ENCODE data around the gene TAS1R3. TPM values are rescaled to one million over a fixed set of nuclear protein-coding genes. Genes with fewer than 3 reads are reported as not detected.

Gene TAS1R3
- polyA plus RNA-seq, 1 donor, result 3.9 TPM

DNA sequence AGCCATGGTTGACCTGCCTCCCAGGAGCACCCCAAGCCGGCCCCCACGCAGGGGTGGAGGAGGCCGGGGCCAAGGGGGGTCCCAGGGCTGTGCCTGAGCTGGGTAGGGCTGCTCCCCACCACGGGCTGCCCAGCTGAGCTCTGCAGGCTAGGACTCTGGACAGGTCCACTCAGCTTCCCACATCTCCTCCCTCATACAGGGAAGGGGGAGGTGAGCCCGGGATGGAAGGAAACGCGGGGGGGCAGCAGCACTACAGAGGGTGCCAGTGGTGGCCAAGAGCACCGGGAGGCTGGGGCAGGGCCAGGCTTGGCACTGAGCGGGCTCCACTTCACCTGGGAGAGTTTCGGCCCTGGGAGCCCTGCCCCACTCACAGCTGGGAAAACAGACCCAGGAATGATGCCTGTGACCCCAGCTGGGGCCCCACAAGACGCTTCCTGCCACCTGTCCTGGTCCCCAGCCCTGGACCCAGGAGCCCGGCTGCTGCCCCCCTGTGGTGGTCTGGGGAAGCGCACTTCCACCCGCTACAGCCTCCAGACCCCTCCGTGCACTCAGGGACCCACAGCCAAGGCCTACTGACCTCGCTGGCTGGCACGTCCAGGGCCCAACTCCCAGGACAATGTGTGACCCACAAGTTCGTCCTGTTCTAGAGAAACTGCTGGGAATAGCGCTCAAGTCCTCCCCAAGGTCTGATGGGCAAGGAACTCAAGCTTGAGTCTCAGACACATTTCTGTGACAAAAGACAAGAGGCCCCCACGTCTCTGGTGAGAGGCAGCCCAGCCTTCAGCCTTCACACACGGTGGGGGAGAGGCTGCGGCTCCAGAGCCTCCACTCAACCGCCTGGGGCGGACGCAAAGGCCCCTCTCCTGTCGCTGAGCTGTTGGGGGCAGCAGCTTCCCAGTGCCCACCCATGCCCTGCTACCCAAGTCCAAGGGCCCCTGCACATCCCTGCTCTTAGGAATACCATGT lies 40.9 kb downstream of the TAS1R3 start:
- DNase-seq, result no peak

DNA sequence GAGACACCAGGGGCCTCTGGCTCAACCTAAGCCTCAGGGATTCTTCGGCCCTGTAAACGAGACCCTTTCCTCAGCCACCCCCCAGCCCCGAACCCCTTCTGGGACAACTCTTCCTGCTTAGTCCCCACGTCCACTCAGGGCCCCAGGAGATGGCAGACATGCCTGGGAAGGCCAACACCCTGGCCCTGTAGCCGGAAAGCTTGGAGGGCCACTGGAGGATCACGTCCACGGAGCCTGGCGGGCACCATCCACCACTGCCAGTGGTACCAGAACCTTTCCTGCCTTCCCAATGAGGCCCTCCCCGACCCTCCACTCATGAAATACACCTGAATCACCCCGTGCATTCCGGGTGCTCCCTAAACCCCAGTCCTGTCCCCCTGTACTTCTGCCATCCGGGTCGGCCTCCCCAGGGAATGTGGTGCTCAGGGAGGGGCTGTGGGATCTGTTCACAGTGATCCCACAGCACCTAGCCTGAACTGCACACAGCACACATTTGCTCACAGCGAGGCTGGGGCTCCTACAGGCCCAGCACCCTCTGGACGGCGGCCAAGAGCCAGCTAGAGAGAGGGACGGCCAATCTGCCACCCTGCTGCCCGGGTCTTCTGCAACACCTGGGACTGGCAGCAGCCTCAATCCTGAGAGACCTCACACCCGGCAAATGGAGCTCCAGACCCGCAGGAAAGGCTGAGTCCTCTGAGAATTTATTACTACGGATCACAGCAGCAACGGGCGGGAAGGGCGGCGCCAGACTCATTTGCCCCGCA lies 42.2 kb downstream of the TAS1R3 start:
- no peak for DNase-seq

DNA sequence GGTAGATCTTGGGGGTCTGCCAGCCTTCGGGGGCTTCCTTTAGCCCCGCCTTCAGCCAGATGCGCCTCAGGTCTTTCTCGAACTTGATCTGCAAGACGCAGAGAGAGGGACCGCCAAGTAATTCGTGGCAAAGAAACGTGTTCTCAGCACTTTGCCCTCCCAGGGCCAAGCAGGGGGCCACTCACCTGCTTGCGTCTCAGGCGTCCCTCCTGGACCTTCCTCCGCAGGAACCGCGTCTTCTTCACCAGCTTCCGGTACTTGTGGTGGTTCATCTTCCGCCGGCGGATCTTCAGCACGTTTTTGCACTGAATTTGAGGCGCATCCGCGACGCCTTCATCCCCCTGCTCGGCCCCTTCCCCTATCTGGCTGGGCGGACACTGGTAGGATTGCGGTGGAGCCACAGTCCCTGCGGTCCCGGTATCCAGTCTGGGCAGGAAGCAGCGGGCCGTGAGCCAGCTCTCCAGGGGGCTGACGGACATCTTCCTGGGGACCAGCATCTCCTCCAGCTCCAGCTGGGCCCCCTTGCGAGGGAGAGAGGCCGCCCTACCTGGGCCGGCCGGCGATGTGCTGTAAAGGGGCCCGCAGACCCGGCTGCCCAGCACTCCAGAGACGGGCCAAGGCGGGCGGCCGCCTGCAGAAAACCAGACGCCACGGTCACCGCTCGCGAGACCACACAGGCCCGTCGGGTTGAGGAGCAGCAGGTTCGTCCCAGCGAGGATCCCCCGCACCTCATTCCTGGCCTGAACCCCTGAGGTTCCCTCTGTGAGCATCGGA lies 42.9 kb downstream of the TAS1R3 start:
- DNase-seq, result no peak

DNA sequence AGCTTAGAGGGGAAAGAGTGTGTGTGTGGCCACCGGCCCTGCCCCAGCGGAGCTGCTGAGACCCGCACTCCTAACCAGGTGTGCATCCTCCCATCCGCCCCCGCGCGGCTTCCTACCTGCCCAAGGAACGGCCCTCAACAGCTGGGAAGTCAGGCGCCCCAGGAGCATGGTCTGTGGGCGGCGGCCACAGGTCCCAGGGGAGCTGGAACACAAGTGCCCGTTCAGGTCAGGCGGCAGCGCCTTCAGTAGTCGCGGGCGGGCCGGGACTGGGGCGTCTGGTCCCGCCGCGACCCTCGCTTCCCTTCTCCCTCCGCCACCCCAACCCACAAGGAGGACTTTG lies 43.5 kb downstream of the TAS1R3 start:
- DNase-seq, result no peak

DNA sequence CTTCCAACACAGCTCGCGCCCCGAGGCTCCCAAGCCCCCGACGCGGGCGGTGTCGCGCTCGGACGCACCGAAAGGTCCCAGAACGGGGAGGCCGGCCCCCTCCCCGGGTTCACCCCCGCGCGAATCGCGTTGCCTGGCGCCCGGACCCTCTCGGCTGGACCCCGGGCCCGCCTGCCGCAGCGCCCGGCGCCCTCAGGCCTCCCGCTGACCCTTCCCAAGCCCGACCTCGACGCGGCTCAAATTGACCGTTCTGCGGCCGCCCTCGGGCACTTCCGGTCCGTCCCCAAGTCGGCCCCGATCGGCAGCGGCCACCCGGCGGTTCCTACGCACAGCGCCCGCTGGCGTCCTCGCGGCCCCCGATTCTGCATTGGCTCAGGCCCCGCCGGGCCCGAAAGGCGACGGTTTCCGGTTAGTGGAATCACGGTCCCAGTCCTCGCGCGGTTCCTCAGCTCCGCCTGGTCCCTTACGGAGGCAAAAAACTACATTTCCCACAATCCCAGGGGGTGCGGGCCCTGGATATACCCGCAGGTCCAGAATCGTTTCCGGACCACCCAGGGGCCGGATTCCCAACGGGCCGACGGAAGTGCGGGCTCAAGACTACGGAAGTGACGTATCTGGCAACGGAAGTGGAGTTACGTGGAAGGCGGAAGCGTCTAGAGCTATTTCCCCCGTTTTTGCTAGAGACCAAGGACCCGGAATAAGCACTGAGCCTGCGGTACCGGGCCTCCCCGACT lies 44.0 kb downstream of the TAS1R3 start, which contains the start of gene AURKAIP1:
Gene AURKAIP1, minus strand, starts transcription at position 279 of the 734 bp plus-strand sequence. CDS start 451 bp downstream, outside the sequence.
- peak; percentile 99 for DNase-seq

DNA sequence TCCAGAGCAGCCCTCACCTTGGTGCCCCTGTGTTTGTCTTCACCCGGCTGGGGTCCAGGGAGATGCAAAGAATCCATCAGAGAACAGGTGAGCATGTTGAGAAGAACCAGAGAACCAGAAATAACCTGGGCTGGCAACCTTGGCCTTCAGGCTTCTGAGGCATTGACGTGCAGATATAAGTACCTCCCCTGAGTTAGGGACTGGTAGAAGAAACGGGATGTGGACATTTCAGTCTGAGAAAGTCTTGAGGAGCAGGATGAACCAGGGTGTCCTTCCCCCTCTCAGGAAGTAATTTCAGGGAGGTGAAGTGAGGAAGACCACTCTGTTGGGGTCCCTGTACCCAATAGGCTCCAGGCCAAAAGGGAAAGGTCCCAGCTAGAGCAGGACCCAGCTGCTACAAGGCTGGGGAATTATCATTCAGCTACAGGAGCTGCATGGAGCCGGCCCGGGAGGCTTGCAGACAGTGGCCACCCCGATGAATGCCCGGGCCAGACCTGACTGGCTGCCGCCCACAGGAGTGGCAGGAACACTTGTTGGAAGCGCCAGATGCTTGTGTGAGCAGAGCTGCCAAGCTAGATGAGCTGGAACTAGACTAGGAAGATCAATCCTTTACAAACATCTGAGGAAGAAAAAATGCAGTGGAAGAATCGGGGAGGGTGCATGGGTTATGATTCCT lies 45.6 kb downstream of the TAS1R3 start:
- no peak for DNase-seq

DNA sequence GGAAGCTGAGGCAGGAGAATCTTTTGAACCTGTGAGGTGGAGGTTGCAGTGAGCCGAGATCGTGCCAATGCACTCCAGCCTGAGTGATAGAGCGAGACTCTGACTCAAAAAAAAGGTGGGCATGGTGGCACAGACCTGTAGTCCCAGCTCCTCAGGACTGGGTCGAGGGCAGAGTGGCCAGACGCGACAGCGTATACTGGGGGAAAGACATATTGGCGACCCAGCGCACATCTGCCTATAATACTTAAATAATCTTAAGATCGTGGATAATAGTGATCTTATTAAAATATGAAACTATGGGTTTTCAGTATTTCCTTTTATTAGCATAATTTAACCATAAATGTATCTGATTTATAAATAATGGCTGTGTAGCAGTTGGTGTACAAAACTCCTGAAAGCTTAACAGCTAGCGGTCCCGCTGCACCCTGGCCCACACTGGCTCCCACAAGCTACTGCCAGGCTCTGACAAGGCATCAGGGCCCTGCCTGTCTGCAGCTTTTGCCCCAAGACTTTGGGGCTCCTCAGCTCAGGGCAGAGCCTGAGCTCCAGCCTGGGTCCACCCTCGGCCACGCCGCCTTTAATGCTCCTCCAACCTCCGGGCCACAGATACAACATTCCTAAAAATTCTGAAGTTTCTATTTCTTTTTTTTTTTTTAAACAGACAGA lies 46.6 kb downstream of the TAS1R3 start:
- no peak for DNase-seq

DNA sequence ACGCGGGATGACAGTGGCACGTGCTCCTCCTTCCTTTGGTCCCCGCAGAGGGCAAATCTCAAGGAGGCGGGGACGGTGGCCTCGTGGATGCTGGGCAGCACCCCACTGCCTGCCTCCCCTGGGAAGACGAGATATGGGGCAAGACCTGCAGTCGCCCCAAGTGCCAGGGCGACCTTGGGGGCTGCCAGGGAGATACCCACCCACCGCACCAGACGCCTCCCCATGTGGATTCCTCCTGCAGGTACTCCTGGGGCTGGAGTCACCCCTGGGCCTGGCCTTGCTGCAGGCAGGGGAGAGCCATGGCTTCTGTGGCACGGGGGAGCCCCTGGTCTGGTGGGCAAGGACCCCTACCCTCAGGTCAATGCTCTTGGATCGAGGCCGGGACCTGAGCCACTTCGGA lies 49.8 kb downstream of the TAS1R3 start:
- DNase-seq, result no peak

DNA sequence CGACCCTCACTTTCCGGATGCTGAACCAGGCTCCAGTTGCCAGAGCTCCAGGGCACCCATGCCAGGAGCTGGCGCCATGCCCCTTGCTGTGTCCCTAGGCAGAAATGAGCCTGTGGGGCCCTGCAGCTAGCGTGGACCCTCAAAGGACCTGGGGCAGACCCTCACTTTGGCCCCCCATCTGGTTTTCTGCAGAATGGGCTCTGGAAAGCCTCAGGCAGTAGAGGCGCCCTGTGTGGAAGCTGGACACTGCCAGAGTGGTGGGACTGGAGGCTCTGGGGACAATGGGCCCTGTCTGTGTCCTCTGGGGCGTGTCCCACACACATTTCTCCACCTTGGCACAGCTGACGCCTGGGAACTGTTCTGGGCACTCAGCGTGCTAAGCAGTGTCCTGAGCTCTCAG lies 50.2 kb downstream of the TAS1R3 start:
- DNase-seq, result no peak

Other genes with a start within 250 kb of the TAS1R3 start
- 7.8 TPM for gene C1orf159, start 215.2 kb upstream of the TAS1R3 start, polyA plus RNA-seq (ENCODE audit: insufficient read length)
- gene TTLL10, start 157.4 kb upstream of the TAS1R3 start, polyA plus RNA-seq (ENCODE audit: insufficient read length), result 0.25 TPM
- 4.1 TPM for gene TNFRSF18, start 124.7 kb upstream of the TAS1R3 start, polyA plus RNA-seq (ENCODE audit: insufficient read length)
- gene TNFRSF4, start 117.1 kb upstream of the TAS1R3 start, polyA plus RNA-seq (ENCODE audit: insufficient read length), result 3.2 TPM
- gene SDF4, start 99.3 kb upstream of the TAS1R3 start, polyA plus RNA-seq (ENCODE audit: insufficient read length), result 92.9 TPM
- 20.0 TPM for gene B3GALT6, start 99.0 kb upstream of the TAS1R3 start, polyA plus RNA-seq (ENCODE audit: insufficient read length)
- 3.6 TPM for gene C1QTNF12, start 84.6 kb upstream of the TAS1R3 start, polyA plus RNA-seq (ENCODE audit: insufficient read length)
- gene UBE2J2, start 57.4 kb upstream of the TAS1R3 start, polyA plus RNA-seq (ENCODE audit: insufficient read length), result 39.1 TPM
- 5.4 TPM for gene SCNN1D, start 50.8 kb upstream of the TAS1R3 start, polyA plus RNA-seq (ENCODE audit: insufficient read length)
- gene ACAP3, start 23.4 kb upstream of the TAS1R3 start, polyA plus RNA-seq (ENCODE audit: insufficient read length), result 54.6 TPM
- gene PUSL1, start 22.7 kb upstream of the TAS1R3 start, polyA plus RNA-seq (ENCODE audit: insufficient read length), result 7.0 TPM
- 87.7 TPM for gene INTS11, start 6.6 kb upstream of the TAS1R3 start, polyA plus RNA-seq (ENCODE audit: insufficient read length)
- 20.2 TPM for gene CPTP, start 6.5 kb upstream of the TAS1R3 start, polyA plus RNA-seq (ENCODE audit: insufficient read length)
- gene DVL1, start 18.1 kb downstream of the TAS1R3 start, polyA plus RNA-seq (ENCODE audit: insufficient read length), result 54.3 TPM
- 73.1 TPM for gene MXRA8, start 27.3 kb downstream of the TAS1R3 start, polyA plus RNA-seq (ENCODE audit: insufficient read length)
- 71.7 TPM for gene AURKAIP1, start 43.9 kb downstream of the TAS1R3 start, polyA plus RNA-seq (ENCODE audit: insufficient read length)
- gene CCNL2, start 68.1 kb downstream of the TAS1R3 start, polyA plus RNA-seq (ENCODE audit: insufficient read length), result 174 TPM
- 91.1 TPM for gene MRPL20, start 76.0 kb downstream of the TAS1R3 start, polyA plus RNA-seq (ENCODE audit: insufficient read length)
- 24.7 TPM for gene ANKRD65, start 90.0 kb downstream of the TAS1R3 start, polyA plus RNA-seq (ENCODE audit: insufficient read length)
- 72.5 TPM for gene VWA1, start 104.4 kb downstream of the TAS1R3 start, polyA plus RNA-seq (ENCODE audit: insufficient read length)
- gene ATAD3C, start 118.4 kb downstream of the TAS1R3 start, polyA plus RNA-seq (ENCODE audit: insufficient read length), result 0.90 TPM
- gene ATAD3B, start 140.5 kb downstream of the TAS1R3 start, polyA plus RNA-seq (ENCODE audit: insufficient read length), result 13.0 TPM
- gene ATAD3A, start 180.9 kb downstream of the TAS1R3 start, polyA plus RNA-seq (ENCODE audit: insufficient read length), result 23.1 TPM
- 4.8 TPM for gene TMEM240, start 209.3 kb downstream of the TAS1R3 start, polyA plus RNA-seq (ENCODE audit: insufficient read length)
- 92.1 TPM for gene SSU72, start 243.6 kb downstream of the TAS1R3 start, polyA plus RNA-seq (ENCODE audit: insufficient read length)

All from hindlimb muscle (tissue), 1 donor.